A673 (cell line): Measurements from ENCODE around the gene KRTAP19-4. TPM values are rescaled to one million over a fixed set of nuclear protein-coding genes. Genes with fewer than 3 reads are reported as not detected.

Source experiments
- BruUV-seq: library from RNA; stranded (reverse); fragments of 400-500 nt; replicated peaks from 2 replicates; lab custom pipeline; 2021; lab: Mats Ljungman, UMichigan
- CTCF ChIA-PET: fragments of 300-600 bp; sonication (Branson Sonifier 250); formaldehyde crosslinking; loops from one replicate; lab custom pipeline; 2022; ENCODE audit warnings: antibody characterized with exemption; lab: Charles Lee
- POLR2A ChIA-PET: fragments of 300-600 bp; sonication (Branson Sonifier 250); formaldehyde crosslinking; loops from one replicate; lab custom pipeline; 2022; ENCODE audit warnings: antibody characterized with exemption; ENCODE audit not compliant: low non-redundant PET; lab: Charles Lee
- DNase-seq: peaks from one replicate; pipeline ENCODE4 v3.0.0-alpha.2; 2015; ENCODE audit warnings: low spot score
- H3K27ac ChIP-seq: fragments of 200-600 bp; sonication (generic); 2 replicates; pipeline ENCODE4 v1.5.1; 2016; ENCODE audit warnings: mixed run types, low read depth, mild to moderate bottlenecking, mixed read lengths, antibody characterized with exemption, low read length; ENCODE audit not compliant: poor library complexity, severe bottlenecking
- H3K27me3 ChIP-seq: fragments of 200-600 bp; sonication (generic); replicated peaks from 2 replicates; pipeline ENCODE4 v1.6.1; 2017; ENCODE audit warnings: mixed run types, low read depth, mild to moderate bottlenecking, mixed read lengths, antibody characterized with exemption, low read length; ENCODE audit not compliant: insufficient read depth, poor library complexity
- H3K36me3 ChIP-seq: fragments of 200-600 bp; sonication (generic); 2 replicates; pipeline ENCODE4 v1.6.1; 2016; ENCODE audit warnings: mixed run types, mild to moderate bottlenecking, mixed read lengths, antibody characterized with exemption, low read length; ENCODE audit not compliant: insufficient read depth, poor library complexity, severe bottlenecking
- H3K4me1 ChIP-seq: fragments of 200-600 bp; sonication (generic); 2 replicates; pipeline ENCODE4 v1.6.1; 2017; ENCODE audit warnings: mixed run types, mild to moderate bottlenecking, mixed read lengths, antibody characterized with exemption, low read length; ENCODE audit not compliant: insufficient read depth, poor library complexity, severe bottlenecking
- H3K4me3 ChIP-seq: fragments of 200-600 bp; sonication (generic); 2 replicates; pipeline ENCODE4 v1.5.1; 2016; ENCODE audit warnings: low read depth, mixed run types, mild to moderate bottlenecking, mixed read lengths, low read length; ENCODE audit not compliant: poor library complexity, severe bottlenecking
- H3K9me3 ChIP-seq: fragments of 200-600 bp; sonication (generic); 2 replicates; pipeline ENCODE4 v1.6.1; 2016; ENCODE audit warnings: mixed run types, low read depth, mild to moderate bottlenecking, mixed read lengths, antibody characterized with exemption, low read length; ENCODE audit not compliant: poor library complexity, severe bottlenecking
- CTCF ChIP-seq: fragments of 300-800, 200-600 bp; sonication (generic); conservative IDR thresholded peaks from 2 replicates; pipeline ENCODE4 v1.5.1; 2017; ENCODE audit warnings: low read depth, mild to moderate bottlenecking, antibody characterized with exemption, low read length, moderate library complexity, mixed read lengths
- EZH2 ChIP-seq: fragments of 200-600 bp; sonication (generic); IDR thresholded peaks from 2 replicates; pipeline ENCODE4 v1.6.1; 2017; ENCODE audit warnings: borderline replicate concordance, low read depth, mild to moderate bottlenecking, mixed read lengths, antibody characterized with exemption, low read length; ENCODE audit not compliant: poor library complexity, severe bottlenecking
- intact Hi-C: fragments of 100-400 bp; cut with micrococcal nuclease; formaldehyde crosslinking; loops from one replicate; pipeline ENCODE4 v1.10.0; 2022; ENCODE audit not compliant: unreplicated experiment
- total RNA-seq: library from RNA; stranded (reverse); gene quantifications from 2 replicates; pipeline ENCODE4 v1.2.3, GENCODE V29; 2021

KRTAP19-4 gene
- total RNA-seq, 1 experiment from 2014 or later = not detected

DNA sequence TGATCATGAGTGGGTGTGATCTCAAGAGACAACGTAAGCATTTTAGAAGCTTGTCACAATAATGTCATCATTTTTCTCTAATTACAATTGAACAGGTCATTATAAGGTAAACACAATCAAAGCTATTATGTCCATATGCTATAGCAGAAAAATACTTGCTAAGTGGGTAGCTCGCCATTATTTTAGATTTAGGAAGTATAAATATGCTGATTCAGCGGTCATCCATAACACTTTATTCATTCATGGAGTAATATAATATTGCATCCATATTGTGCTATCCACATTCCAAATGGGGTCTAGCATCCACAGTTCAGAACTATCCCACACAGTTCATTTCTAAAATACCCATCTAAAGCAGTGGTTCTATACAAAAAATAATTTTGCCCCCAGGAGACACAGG lies 48.5 kb downstream of the KRTAP19-4 start:
- BruUV-seq = no TSS peak
- Histone ChIP-seq H3K9me3 (no peaks in the 10 kb centered on the region), H3K27me3 (peaks cover 12% of the 10 kb centered on the region), H3K4me1 (no peaks in the 10 kb centered on the region), H3K4me3 (no peak overlapping the region), H3K36me3 (no peaks in the 10 kb centered on the region), H3K27ac (no peak overlapping the region)
- intact Hi-C loops = no loop called here
- ChIA-PET CTCF (no interaction called here), POLR2A (no interaction called here)
- DNase-seq = no peak
- no peak for TF ChIP-seq CTCF
- no peak for TF ChIP-seq EZH2

DNA sequence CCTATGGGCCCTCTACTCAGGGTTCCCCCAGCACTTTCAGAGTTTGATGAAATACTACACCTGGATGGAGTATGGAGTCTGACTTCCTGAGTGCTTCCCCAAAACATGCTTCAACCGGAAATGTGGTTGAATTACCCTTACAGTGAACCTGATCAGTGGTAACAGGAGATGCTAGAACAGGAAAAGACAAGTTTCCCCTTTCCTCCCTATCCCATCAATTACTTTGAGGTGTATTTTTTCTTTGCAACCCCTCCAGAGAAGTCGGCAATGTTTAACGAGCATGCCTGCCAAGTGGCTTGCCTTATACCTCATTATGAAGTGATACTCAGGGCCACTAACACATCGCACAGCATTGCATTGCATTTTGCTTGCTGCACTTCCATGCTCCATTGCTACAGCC lies 49.9 kb downstream of the KRTAP19-4 start:
- BruUV-seq = no TSS peak
- no peak overlapping the region for H3K4me3 ChIP-seq
- no peaks in the 10 kb centered on the region for H3K4me1 ChIP-seq
- CTCF ChIA-PET = no interaction called here
- no peaks in the 10 kb centered on the region for H3K9me3 ChIP-seq
- no peak for TF ChIP-seq CTCF
- no peak for TF ChIP-seq EZH2
- peaks cover 12% of the 10 kb centered on the region for H3K27me3 ChIP-seq
- POLR2A ChIA-PET = no interaction called here
- H3K27ac ChIP-seq = no peak overlapping the region
- intact Hi-C loops = no loop called here
- H3K36me3 ChIP-seq = no peaks in the 10 kb centered on the region
- no peak for DNase-seq

Other genes with a start within 250 kb of the KRTAP19-4 start
- not detected in 2 replicates for gene KRTAP24-1, start 214.2 kb downstream of the KRTAP19-4 start, total RNA-seq
- gene KRTAP25-1, start 207.7 kb downstream of the KRTAP19-4 start, total RNA-seq = not detected in 2 replicates
- gene KRTAP26-1, start 176.8 kb downstream of the KRTAP19-4 start, total RNA-seq = not detected in 2 replicates
- not detected in 2 replicates for gene KRTAP27-1, start 159.5 kb downstream of the KRTAP19-4 start, total RNA-seq
- gene KRTAP23-1, start 148.6 kb downstream of the KRTAP19-4 start, total RNA-seq = not detected in 2 replicates
- not detected in 2 replicates for gene KRTAP13-2, start 124.9 kb downstream of the KRTAP19-4 start, total RNA-seq
- not detected in 2 replicates for gene KRTAP13-1, start 101.1 kb downstream of the KRTAP19-4 start, total RNA-seq
- not detected in 2 replicates for gene KRTAP13-3, start 71.2 kb downstream of the KRTAP19-4 start, total RNA-seq
- gene KRTAP13-4, start 66.9 kb downstream of the KRTAP19-4 start, total RNA-seq = not detected in 2 replicates
- not detected in 2 replicates for gene KRTAP15-1, start 56.9 kb downstream of the KRTAP19-4 start, total RNA-seq
- gene KRTAP19-1, start 16.8 kb downstream of the KRTAP19-4 start, total RNA-seq = not detected in 2 replicates
- not detected in 2 replicates for gene KRTAP19-2, start 9.7 kb downstream of the KRTAP19-4 start, total RNA-seq
- not detected in 2 replicates for gene KRTAP19-3, start 5.2 kb downstream of the KRTAP19-4 start, total RNA-seq
- gene KRTAP19-5, start 5.0 kb upstream of the KRTAP19-4 start, total RNA-seq = not detected in 2 replicates
- gene KRTAP19-6, start 44.7 kb upstream of the KRTAP19-4 start, total RNA-seq = not detected in 2 replicates
- gene KRTAP19-7, start 64.1 kb upstream of the KRTAP19-4 start, total RNA-seq = not detected in 2 replicates
- gene KRTAP22-2, start 93.2 kb upstream of the KRTAP19-4 start, total RNA-seq = not detected in 2 replicates
- gene KRTAP6-3, start 95.3 kb upstream of the KRTAP19-4 start, total RNA-seq = not detected in 2 replicates
- gene KRTAP6-2, start 101.7 kb upstream of the KRTAP19-4 start, total RNA-seq = not detected in 2 replicates
- not detected in 2 replicates for gene KRTAP22-1, start 103.9 kb upstream of the KRTAP19-4 start, total RNA-seq
- not detected in 2 replicates for gene KRTAP6-1, start 116.8 kb upstream of the KRTAP19-4 start, total RNA-seq
- gene KRTAP20-1, start 119.3 kb upstream of the KRTAP19-4 start, total RNA-seq = not detected in 2 replicates
- gene KRTAP20-4, start 123.5 kb upstream of the KRTAP19-4 start, total RNA-seq = not detected in 2 replicates
- not detected in 2 replicates for gene KRTAP20-2, start 138.0 kb upstream of the KRTAP19-4 start, total RNA-seq
- not detected in 2 replicates for gene KRTAP20-3, start 145.7 kb upstream of the KRTAP19-4 start, total RNA-seq
- gene KRTAP21-3, start 221.6 kb upstream of the KRTAP19-4 start, total RNA-seq = not detected in 2 replicates